ENCODE measurements around the gene RPL29.
A peak's percentile ranks its signal among the peaks of the same experiment; 100 is the strongest.
"Not testable (repeated sequence)": the region's sequence is repeated elsewhere in the genome, so short reads cannot be mapped to it uniquely, and the experiment has no call there.

Gene RPL29

GRCh38 chr3:51995346-51996163 lies at the start of gene RPL29:
RPL29 (minus strand) TSS chr3:51995895; CDS start chr3:51995461, 434 bp downstream.
- peak; percentile 94 to 96 for DNase-seq

GRCh38 chr3:52044869-52045619 lies 49.3 kb upstream of the RPL29 start:
- no peak for DNase-seq

- no peak for DNase-seq
These were observed 48.1 kb upstream of the RPL29 start for GRCh38 chr3:52043750-52044149.

- not testable (repeated sequence) for DNase-seq
These were observed 47.3 kb upstream of the RPL29 start for GRCh38 chr3:52043039-52043438.

- DNase-seq, result no peak
These were observed 45.5 kb upstream of the RPL29 start for GRCh38 chr3:52041118-52041731.

- no peak for DNase-seq
These were observed 44.9 kb upstream of the RPL29 start for GRCh38 chr3:52040600-52040999.

- DNase-seq, result no peak
These were observed 44.2 kb upstream of the RPL29 start for GRCh38 chr3:52039846-52040245.

GRCh38 chr3:52039426-52039825 lies 43.7 kb upstream of the RPL29 start:
- DNase-seq, result no peak

- DNase-seq, result no peak
These were observed 42.5 kb upstream of the RPL29 start for GRCh38 chr3:52038227-52038626.

- DNase-seq, result no peak
These were observed 41.6 kb upstream of the RPL29 start for GRCh38 chr3:52037291-52037690.

GRCh38 chr3:52036829-52037228 lies 41.1 kb upstream of the RPL29 start:
- DNase-seq, result peak; percentile 31 to 35

- no peak for DNase-seq
These were observed 40.6 kb upstream of the RPL29 start for GRCh38 chr3:52036222-52036694.

GRCh38 chr3:52034651-52035050 lies 39.0 kb upstream of the RPL29 start:
- no peak for DNase-seq

- no peak for DNase-seq
These were observed 38.5 kb upstream of the RPL29 start for GRCh38 chr3:52034212-52034611.

GRCh38 chr3:52033748-52034147 lies 38.1 kb upstream of the RPL29 start:
- DNase-seq, result not testable (repeated sequence)

- no peak for DNase-seq
These were observed 37.2 kb upstream of the RPL29 start for GRCh38 chr3:52032702-52033408.

- no peak for DNase-seq
These were observed 36.2 kb upstream of the RPL29 start for GRCh38 chr3:52031896-52032295.

GRCh38 chr3:52030714-52031310 lies 35.1 kb upstream of the RPL29 start:
- DNase-seq, result no peak

GRCh38 chr3:52029535-52029934 lies 33.8 kb upstream of the RPL29 start:
- DNase-seq, result no peak

- no peak for DNase-seq
These were observed 33.4 kb upstream of the RPL29 start for GRCh38 chr3:52029053-52029452.

- no peak for DNase-seq
These were observed 32.9 kb upstream of the RPL29 start for GRCh38 chr3:52028572-52028971.

GRCh38 chr3:52026041-52026440 lies 30.3 kb upstream of the RPL29 start:
- no peak for DNase-seq

Data from CD4-positive, alpha-beta T cell treated with Interleukin-4 for 1 hour (primary cell).